HCT116 (cell line): ENCODE results near the gene PANK3. TPM values are rescaled to one million over a fixed set of nuclear protein-coding genes. Genes with fewer than 3 reads are reported as not detected.

Source experiments
- ATAC-seq: fragments of 200-7000 bp; cut with Tn5 transposase; 2 replicates; pipeline ENCODE4 v1.9.1; 2020; ENCODE audit warnings: mild to moderate bottlenecking, moderate library complexity
- BruUV-seq: library from RNA; stranded (reverse); fragments of 400-500 nt; replicated peaks from 2 replicates; lab custom pipeline; 2021; lab: Mats Ljungman, UMichigan
- CTCF ChIA-PET: fragments of 300-600 bp; sonication (Branson Sonifier 250); formaldehyde crosslinking; loops from one replicate; lab custom pipeline; 2021; ENCODE audit warnings: antibody characterized with exemption; lab: Charles Lee
- POLR2A ChIA-PET: fragments of 300-600, 350-600 bp; sonication (Branson Sonifier 250); formaldehyde crosslinking; loops from one replicate; lab custom pipeline; 2021; ENCODE audit warnings: antibody characterized with exemption; lab: Charles Lee
- RAD21 ChIA-PET, 2 experiments: fragments of 300-600 bp; sonication (Branson Sonifier 250); formaldehyde crosslinking; loops; one replicate each; lab custom pipeline; 2023; ENCODE audit warnings: low total read pairs in 2 of 2; ENCODE audit not compliant: uncharacterized antibody in 2 of 2, unreplicated experiment in 2 of 2, low non-redundant PET in 1 of 2; lab: Charles Lee
- DNase-seq: peaks from one replicate; pipeline ENCODE4 v3.0.0-alpha.2; 2010; ENCODE audit warnings: low read depth, low spot score
- H2AFZ ChIP-seq: fragments of 200-600 bp; shearing (Covaris generic), sonication (generic); 2 replicates; pipeline ENCODE4 v1.6.1; 2017; ENCODE audit warnings: low read depth, mixed run types, mixed read lengths, antibody characterized with exemption, low read length; ENCODE audit not compliant: poor library complexity, severe bottlenecking
- H3K27ac ChIP-seq: 2 replicates; pipeline ENCODE4 v1.5.1; 2012; ENCODE audit warnings: low read depth, low read length
- H3K27me3 ChIP-seq: fragments of 200-600 bp; sonication (generic); 2 replicates; pipeline ENCODE4 v1.6.1; 2016; ENCODE audit warnings: mixed run types, low read length, mixed read lengths; ENCODE audit not compliant: insufficient read depth
- H3K36me3 ChIP-seq, 2 experiments: fragments of 200-500 bp in 1 of 2; fragments of 200-600 bp in 1 of 2; sonication (Bioruptor generic) in 1 of 2; sonication (generic) in 1 of 2; 2 replicates each; pipeline versions ENCODE4 v1.5.1 to v1.6.1; 2014 to 2016; ENCODE audit warnings: low read length in 2 of 2, inconsistent platforms in 1 of 2, mixed read lengths in 1 of 2, mixed run types in 1 of 2; ENCODE audit not compliant: insufficient read depth in 2 of 2, control insufficient read depth in 1 of 2
- H3K4me1 ChIP-seq, 2 experiments: fragments of 200-600 bp in 1 of 2; sonication (generic) in 1 of 2; 2 replicates each; pipeline versions ENCODE4 v1.5.1 to v1.6.1; 2012 to 2017; ENCODE audit warnings: low read length in 2 of 2, inconsistent platforms in 1 of 2, mild to moderate bottlenecking in 1 of 2, mixed read lengths in 1 of 2, mixed run types in 1 of 2, moderate library complexity in 1 of 2; ENCODE audit not compliant: insufficient read depth in 2 of 2, control insufficient read depth in 1 of 2
- H3K4me2 ChIP-seq: fragments of 200-600 bp; sonication (generic); 2 replicates; pipeline ENCODE4 v1.6.1; 2017; ENCODE audit warnings: mixed run types, low read length, mixed read lengths
- H3K4me3 ChIP-seq, 2 experiments: fragments of 200-600 bp in 1 of 2; sonication (generic) in 1 of 2; replicated peaks in 1 of 2; 2 replicates each; pipeline ENCODE4 v1.5.1; 2011 to 2016; ENCODE audit warnings: low read length in 2 of 2, control low read depth in 1 of 2, low read depth in 1 of 2, mild to moderate bottlenecking in 1 of 2, mixed read lengths in 1 of 2, mixed run types in 1 of 2
- H3K79me2 ChIP-seq: fragments of 200-600 bp; sonication (generic); 2 replicates; pipeline ENCODE4 v1.6.1; 2017; ENCODE audit warnings: mild to moderate bottlenecking, mixed run types, low read length, moderate library complexity, mixed read lengths; ENCODE audit not compliant: insufficient read depth
- H3K9ac ChIP-seq: fragments of 200-600 bp; sonication (generic); 2 replicates; pipeline ENCODE4 v1.6.1; 2016; ENCODE audit warnings: low read length, mixed read lengths
- H3K9me2 ChIP-seq: fragments of 200-600 bp; sonication (generic), shearing (Covaris generic); 2 replicates; pipeline ENCODE4 v1.6.1; 2017; ENCODE audit warnings: mixed run types, mild to moderate bottlenecking, moderate library complexity; ENCODE audit not compliant: insufficient read depth
- H3K9me3 ChIP-seq, 2 experiments: fragments of 200-500 bp in 1 of 2; fragments of 200-600 bp in 1 of 2; sonication (Bioruptor generic) in 1 of 2; sonication (generic) in 1 of 2; 2 replicates each; pipeline ENCODE4 v1.6.1; 2014 to 2017; ENCODE audit warnings: low read length in 2 of 2, mixed read lengths in 2 of 2, inconsistent platforms in 1 of 2, low read depth in 1 of 2, mild to moderate bottlenecking in 1 of 2, mixed run types in 1 of 2, moderate library complexity in 1 of 2; ENCODE audit not compliant: control insufficient read depth in 1 of 2, insufficient read depth in 1 of 2
- H4K20me1 ChIP-seq: fragments of 200-600 bp; sonication (generic), shearing (Covaris generic); 2 replicates; pipeline ENCODE4 v1.6.1; 2017; ENCODE audit warnings: mixed run types, mild to moderate bottlenecking, moderate library complexity; ENCODE audit not compliant: insufficient read depth
- CEBPB ChIP-seq: IDR thresholded peaks from 2 replicates; pipeline ENCODE4 v1.6.1; 2012; ENCODE audit warnings: low read depth
- EGR1 ChIP-seq: IDR thresholded peaks from 2 replicates; pipeline ENCODE4 v1.6.1; 2012; ENCODE audit warnings: low read depth
- ELF1 ChIP-seq: IDR thresholded peaks from 2 replicates; pipeline ENCODE4 v1.6.1; 2012; ENCODE audit warnings: low read depth, borderline replicate concordance
- EZH2 ChIP-seq: fragments of 200-600 bp; sonication (generic); IDR thresholded peaks from 2 replicates; pipeline ENCODE4 v1.6.1; 2017; ENCODE audit warnings: antibody characterized with exemption, mixed run types
- EZH2phosphoT487 ChIP-seq: fragments of 200-600 bp; IDR thresholded peaks from 2 replicates; pipeline ENCODE4 v1.6.1; 2018; ENCODE audit warnings: antibody characterized with exemption, borderline replicate concordance
- RAD21 ChIP-seq: IDR thresholded peaks from 2 replicates; pipeline ENCODE4 v1.6.1; 2012; ENCODE audit warnings: low read depth, mild to moderate bottlenecking
- SIN3A ChIP-seq: IDR thresholded peaks from 2 replicates; pipeline ENCODE4 v1.6.1; 2012; ENCODE audit warnings: low read depth
- SP1 ChIP-seq: IDR thresholded peaks from 2 replicates; pipeline ENCODE4 v1.6.1; 2012; ENCODE audit warnings: low read depth
- SRF ChIP-seq: IDR thresholded peaks from 2 replicates; pipeline ENCODE4 v1.6.1; 2012; ENCODE audit warnings: low read depth
- TCF7L2 ChIP-seq: IDR thresholded peaks from 2 replicates; pipeline ENCODE4 v1.7.0; 2011; ENCODE audit warnings: borderline replicate concordance, inconsistent platforms; ENCODE audit not compliant: insufficient read depth, insufficient read length; ENCODE audit errors: extremely low read depth
- YY1 ChIP-seq: IDR thresholded peaks from 2 replicates; pipeline ENCODE4 v1.6.1; 2011; ENCODE audit warnings: low read length, low read depth, moderate library complexity, mild to moderate bottlenecking; ENCODE audit not compliant: insufficient replicate concordance; ENCODE audit errors: extremely low read depth
- ZBTB33 ChIP-seq: IDR thresholded peaks from 2 replicates; pipeline ENCODE4 v1.6.1; 2011; ENCODE audit warnings: mild to moderate bottlenecking, low read length, moderate library complexity; ENCODE audit not compliant: insufficient replicate concordance; ENCODE audit errors: extremely low read depth
- intact Hi-C: fragments of 100-400 bp; cut with micrococcal nuclease; formaldehyde crosslinking; loops from 2 replicates; pipeline ENCODE4 v1.10.0; 2022
- total RNA-seq: library from RNA; stranded (reverse); gene quantifications from one replicate; pipeline ENCODE4 v1.2.1, GENCODE V29; 2021; ENCODE audit not compliant: unreplicated experiment

PANK3 gene
- total RNA-seq, 1 experiment from 2014 or later = 56.5 TPM

DNA sequence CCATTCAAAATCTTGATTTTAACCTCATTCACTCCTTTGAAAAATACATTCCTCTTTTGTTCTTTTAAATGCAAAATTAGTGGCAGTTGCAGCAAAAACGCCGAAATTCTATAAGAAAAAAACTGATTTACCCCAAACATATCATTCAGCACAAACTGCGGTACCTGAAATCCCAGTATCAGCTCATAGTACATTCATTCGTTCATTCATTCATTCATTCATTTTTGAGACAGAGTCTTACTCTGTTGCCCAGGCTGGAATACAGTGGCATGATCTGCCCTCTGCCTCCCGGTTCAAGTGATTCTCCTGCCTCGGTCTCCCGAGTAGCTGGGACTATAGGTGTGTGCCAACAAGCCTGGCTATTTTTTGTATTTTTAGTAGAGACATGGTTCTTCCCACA, 29.6 kb downstream of the PANK3 start:
- H3K9me3 ChIP-seq = no peaks in the 10 kb centered on the region
- peaks cover 5 to 14% of the 10 kb centered on the region in 2 experiments; a peak in 2 of 4 replicates for H3K36me3 ChIP-seq
- ChIA-PET RAD21 (no interaction called here), CTCF (no interaction called here), POLR2A (no interaction called here)
- no peak overlapping the region for H3K27ac ChIP-seq
- no peaks in the 10 kb centered on the region for H3K4me1 ChIP-seq
- DNase-seq (no peak), ATAC-seq (no peak)
- no peak overlapping the region for H3K4me3 ChIP-seq
- no peak overlapping the region for H3K9ac ChIP-seq
- no peaks in the 10 kb centered on the region; the same call in 1 of the 2 replicates for H3K9me2 ChIP-seq
- TF ChIP-seq EGR1 (no peak), CEBPB (no peak), ZBTB33 (no peak), SP1 (no peak), RAD21 (no peak), TCF7L2 (no peak), YY1 (no peak), EZH2 (no peak), EZH2phosphoT487 (no peak), ELF1 (no peak), SIN3A (no peak), SRF (no peak)
- intact Hi-C loops = no loop called here
- H3K27me3 ChIP-seq = no peaks in the 10 kb centered on the region
- no peaks in the 10 kb centered on the region for H4K20me1 ChIP-seq
- H3K4me2 ChIP-seq = no peak overlapping the region
- H2AFZ ChIP-seq = no peak overlapping the region
- no TSS peak for BruUV-seq
- peaks cover 27% of the 10 kb centered on the region for H3K79me2 ChIP-seq
